ENCODE results near the gene NKAIN2.
"Not testable (repeated sequence)": the region's sequence is repeated elsewhere in the genome, so short reads cannot be mapped to it uniquely, and the experiment has no call there.

NKAIN2 gene

GRCh38 chr6:124300907-124301306 lies 497.2 kb downstream of the NKAIN2 start:
- H3K9me3 ChIP-seq (ENCODE audit: control insufficient read depth, low read depth, low read length); H3K27ac ChIP-seq (ENCODE audit: low read length); H3K4me1 ChIP-seq (ENCODE audit: control insufficient read depth, low read depth, low read length); H3K27me3 ChIP-seq (ENCODE audit: control insufficient read depth, insufficient read depth, low read length); H3K9ac ChIP-seq (ENCODE audit: low read length); H3K36me3 ChIP-seq (ENCODE audit: control insufficient read depth, low read depth, low read length); H3K4me3 ChIP-seq (ENCODE audit: low read length): not testable (repeated sequence)

- Histone ChIP-seq H3K27me3 (ENCODE audit: control insufficient read depth, insufficient read depth, low read length) (no peaks in the 10 kb centered on the region), H3K4me3 (ENCODE audit: low read length) (no peak overlapping the region), H3K9me3 (ENCODE audit: control insufficient read depth, low read depth, low read length) (no peaks in the 10 kb centered on the region), H3K9ac (ENCODE audit: low read length) (no peak overlapping the region), H3K36me3 (ENCODE audit: control insufficient read depth, low read depth, low read length) (no peaks in the 10 kb centered on the region), H3K27ac (ENCODE audit: low read length) (no peak overlapping the region), H3K4me1 (ENCODE audit: control insufficient read depth, low read depth, low read length) (peaks cover 8% of the 10 kb centered on the region)
Measured at GRCh38 chr6:124303971-124304370, 500.3 kb downstream of the NKAIN2 start.

DNA sequence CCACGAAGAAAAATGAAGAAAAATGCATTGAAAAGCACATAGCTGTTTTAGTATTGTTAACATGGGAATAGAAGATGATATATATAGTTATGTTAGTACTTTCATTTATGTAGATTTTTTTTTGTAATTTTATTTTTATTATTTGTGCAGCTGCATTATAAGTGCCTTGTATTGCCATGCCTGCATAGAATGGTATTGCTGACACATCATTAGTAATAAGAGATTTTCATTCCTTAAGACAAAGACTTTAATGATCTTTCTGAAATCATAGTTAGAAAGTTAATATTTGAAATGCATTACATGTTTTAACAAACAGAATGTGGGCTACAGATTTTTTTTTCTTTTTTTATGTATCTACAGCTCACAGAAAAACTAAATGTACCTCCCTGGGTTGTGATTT lies 506.5 kb downstream of the NKAIN2 start:
- H3K9ac ChIP-seq (ENCODE audit: low read length), result no peak overlapping the region
- no peak overlapping the region for H3K27ac ChIP-seq (ENCODE audit: low read length)
- H3K36me3 ChIP-seq (ENCODE audit: control insufficient read depth, low read depth, low read length), result no peaks in the 10 kb centered on the region
- peaks cover 8% of the 10 kb centered on the region for H3K4me1 ChIP-seq (ENCODE audit: control insufficient read depth, low read depth, low read length)
- no peaks in the 10 kb centered on the region for H3K27me3 ChIP-seq (ENCODE audit: control insufficient read depth, insufficient read depth, low read length)
- H3K9me3 ChIP-seq (ENCODE audit: control insufficient read depth, low read depth, low read length), result no peaks in the 10 kb centered on the region
- no peak overlapping the region for H3K4me3 ChIP-seq (ENCODE audit: low read length)

- no peak overlapping the region for H3K4me3 ChIP-seq (ENCODE audit: low read length)
- no peak overlapping the region for H3K27ac ChIP-seq (ENCODE audit: low read length)
Measured at GRCh38 chr6:124319410-124319809, 515.7 kb downstream of the NKAIN2 start.

GRCh38 chr6:124324237-124324636 lies 520.6 kb downstream of the NKAIN2 start:
- Histone ChIP-seq H3K27ac (ENCODE audit: low read length) (no peak overlapping the region), H3K27me3 (ENCODE audit: control insufficient read depth, insufficient read depth, low read length) (no peaks in the 10 kb centered on the region), H3K9me3 (ENCODE audit: control insufficient read depth, low read depth, low read length) (peaks cover 4% of the 10 kb centered on the region), H3K4me3 (ENCODE audit: low read length) (no peak overlapping the region), H3K36me3 (ENCODE audit: control insufficient read depth, low read depth, low read length) (no peaks in the 10 kb centered on the region), H3K9ac (ENCODE audit: low read length) (no peak overlapping the region), H3K4me1 (ENCODE audit: control insufficient read depth, low read depth, low read length) (no peaks in the 10 kb centered on the region)

More at GRCh38 chr6:124319410-124319809, 515.7 kb downstream of the NKAIN2 start:
- no peaks in the 10 kb centered on the region for H3K27me3 ChIP-seq (ENCODE audit: control insufficient read depth, insufficient read depth, low read length)
- no peaks in the 10 kb centered on the region for H3K36me3 ChIP-seq (ENCODE audit: control insufficient read depth, low read depth, low read length)
- H3K9ac ChIP-seq (ENCODE audit: low read length), result no peak overlapping the region
- peaks cover 4% of the 10 kb centered on the region for H3K9me3 ChIP-seq (ENCODE audit: control insufficient read depth, low read depth, low read length)
- no peaks in the 10 kb centered on the region for H3K4me1 ChIP-seq (ENCODE audit: control insufficient read depth, low read depth, low read length)

GRCh38 chr6:124330197-124330596 lies 526.5 kb downstream of the NKAIN2 start:
- H3K27me3 ChIP-seq (ENCODE audit: control insufficient read depth, insufficient read depth, low read length), result no peaks in the 10 kb centered on the region
- H3K9me3 ChIP-seq (ENCODE audit: control insufficient read depth, low read depth, low read length), result no peaks in the 10 kb centered on the region
- no peaks in the 10 kb centered on the region for H3K36me3 ChIP-seq (ENCODE audit: control insufficient read depth, low read depth, low read length)
- no peaks in the 10 kb centered on the region for H3K4me1 ChIP-seq (ENCODE audit: control insufficient read depth, low read depth, low read length)
- H3K4me3 ChIP-seq (ENCODE audit: low read length), result no peak overlapping the region
- H3K9ac ChIP-seq (ENCODE audit: low read length), result no peak overlapping the region
- no peak overlapping the region for H3K27ac ChIP-seq (ENCODE audit: low read length)

- H3K27ac ChIP-seq (ENCODE audit: low read length), result no peak overlapping the region
- H3K9me3 ChIP-seq (ENCODE audit: control insufficient read depth, low read depth, low read length), result no peaks in the 10 kb centered on the region
- H3K4me1 ChIP-seq (ENCODE audit: control insufficient read depth, low read depth, low read length), result peaks cover 2% of the 10 kb centered on the region
- H3K27me3 ChIP-seq (ENCODE audit: control insufficient read depth, insufficient read depth, low read length), result no peaks in the 10 kb centered on the region
- H3K36me3 ChIP-seq (ENCODE audit: control insufficient read depth, low read depth, low read length), result no peaks in the 10 kb centered on the region
- H3K9ac ChIP-seq (ENCODE audit: low read length), result no peak overlapping the region
- no peak overlapping the region for H3K4me3 ChIP-seq (ENCODE audit: low read length)
Measured at GRCh38 chr6:124334359-124334758, 530.7 kb downstream of the NKAIN2 start.

DNA sequence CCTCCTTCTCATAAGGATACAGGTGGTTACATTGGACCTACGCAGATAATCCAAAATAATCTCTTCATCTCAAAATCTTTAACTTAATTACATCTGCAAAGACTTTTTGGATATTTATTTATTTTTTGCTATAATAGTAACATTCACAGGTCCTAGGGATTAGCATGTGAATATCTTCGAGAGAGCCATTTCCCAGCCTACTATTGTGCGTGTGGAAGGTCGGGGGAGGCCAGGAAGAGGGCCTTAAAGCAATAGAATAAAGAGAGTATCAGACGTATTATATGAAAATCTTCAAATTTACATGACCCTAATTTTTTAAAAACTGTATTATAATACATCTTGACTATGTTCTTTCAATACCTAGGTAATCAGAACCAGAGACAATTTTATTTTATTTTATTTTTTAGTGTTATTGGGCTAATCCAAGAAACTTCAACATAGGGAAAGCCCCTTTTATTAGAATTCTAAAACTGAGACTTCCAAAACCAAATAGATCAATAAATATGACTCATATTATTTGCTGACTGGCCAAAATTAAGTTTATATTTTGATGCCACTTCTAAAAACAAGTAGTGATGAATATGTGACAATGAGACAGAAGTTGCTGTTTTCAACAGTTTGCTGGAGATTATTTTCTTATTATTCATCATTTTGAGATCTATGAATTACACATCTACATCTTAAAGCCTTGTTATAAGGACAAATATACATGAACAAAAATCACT lies 536.1 kb downstream of the NKAIN2 start:
- Histone ChIP-seq H3K9me3 (ENCODE audit: control insufficient read depth, low read depth, low read length) (no peaks in the 10 kb centered on the region), H3K27me3 (ENCODE audit: control insufficient read depth, insufficient read depth, low read length) (no peaks in the 10 kb centered on the region), H3K4me1 (ENCODE audit: control insufficient read depth, low read depth, low read length) (peaks cover 18% of the 10 kb centered on the region), H3K27ac (ENCODE audit: low read length) (no peak overlapping the region), H3K36me3 (ENCODE audit: control insufficient read depth, low read depth, low read length) (no peaks in the 10 kb centered on the region), H3K4me3 (ENCODE audit: low read length) (no peak overlapping the region), H3K9ac (ENCODE audit: low read length) (no peak overlapping the region)

DNA sequence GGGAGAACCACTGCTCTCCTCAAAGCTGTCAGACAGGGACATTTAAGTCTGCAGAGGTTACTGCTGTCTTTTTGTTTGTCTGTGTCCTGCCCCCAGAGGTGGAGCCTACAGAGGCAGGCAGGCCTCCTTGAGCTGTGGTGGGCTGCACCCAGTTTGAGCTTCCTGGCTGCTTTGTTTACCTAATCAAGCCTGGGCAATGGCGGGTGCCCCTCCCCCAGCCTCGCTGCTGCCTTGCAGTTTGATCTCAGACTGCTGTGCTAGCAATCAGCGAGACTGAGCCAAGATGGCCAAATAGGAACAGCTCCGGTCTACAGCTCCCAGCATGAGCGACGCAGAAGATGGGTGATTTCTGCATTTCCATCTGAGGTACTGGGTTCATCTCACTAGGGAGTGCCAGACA lies 544.7 kb downstream of the NKAIN2 start:
- not testable (repeated sequence) for H3K9me3 ChIP-seq (ENCODE audit: control insufficient read depth, low read depth, low read length); H3K27ac ChIP-seq (ENCODE audit: low read length); H3K27me3 ChIP-seq (ENCODE audit: control insufficient read depth, insufficient read depth, low read length); H3K36me3 ChIP-seq (ENCODE audit: control insufficient read depth, low read depth, low read length); H3K4me1 ChIP-seq (ENCODE audit: control insufficient read depth, low read depth, low read length); H3K4me3 ChIP-seq (ENCODE audit: low read length); H3K9ac ChIP-seq (ENCODE audit: low read length)

- Histone ChIP-seq H3K4me3 (ENCODE audit: low read length) (no peak overlapping the region), H3K9me3 (ENCODE audit: control insufficient read depth, low read depth, low read length) (no peaks in the 10 kb centered on the region), H3K4me1 (ENCODE audit: control insufficient read depth, low read depth, low read length) (no peaks in the 10 kb centered on the region), H3K27ac (ENCODE audit: low read length) (no peak overlapping the region), H3K9ac (ENCODE audit: low read length) (no peak overlapping the region), H3K27me3 (ENCODE audit: control insufficient read depth, insufficient read depth, low read length) (no peaks in the 10 kb centered on the region), H3K36me3 (ENCODE audit: control insufficient read depth, low read depth, low read length) (no peaks in the 10 kb centered on the region)
Measured at GRCh38 chr6:124355146-124355545, 551.5 kb downstream of the NKAIN2 start.

GRCh38 chr6:124356276-124356810 lies 552.7 kb downstream of the NKAIN2 start:
- no peak overlapping the region for H3K4me3 ChIP-seq (ENCODE audit: low read length)
- H3K27ac ChIP-seq (ENCODE audit: low read length), result no peak overlapping the region

DNA sequence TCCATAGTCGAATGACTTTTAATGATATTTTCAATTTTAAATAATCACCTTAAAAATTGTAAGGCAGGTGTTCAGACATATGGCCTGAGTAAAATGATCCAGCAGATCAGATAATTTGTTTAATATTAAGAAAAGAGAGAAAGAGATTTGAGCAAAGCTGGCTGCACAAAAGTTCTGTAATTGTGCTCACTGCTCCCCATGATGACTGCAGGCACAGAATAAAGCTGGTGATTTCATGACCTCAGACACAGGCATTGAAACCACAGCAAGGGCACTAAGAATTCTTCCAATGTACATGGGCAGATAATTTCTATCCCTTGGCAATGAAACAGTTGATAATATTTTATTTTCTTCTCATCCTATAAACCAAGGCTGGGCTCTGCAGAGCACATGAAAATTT lies 553.1 kb downstream of the NKAIN2 start:
- Histone ChIP-seq H3K4me1 (ENCODE audit: control insufficient read depth, low read depth, low read length) (no peaks in the 10 kb centered on the region), H3K9ac (ENCODE audit: low read length) (no peak overlapping the region), H3K4me3 (ENCODE audit: low read length) (no peak overlapping the region), H3K9me3 (ENCODE audit: control insufficient read depth, low read depth, low read length) (no peaks in the 10 kb centered on the region), H3K27ac (ENCODE audit: low read length) (no peak overlapping the region), H3K27me3 (ENCODE audit: control insufficient read depth, insufficient read depth, low read length) (no peaks in the 10 kb centered on the region), H3K36me3 (ENCODE audit: control insufficient read depth, low read depth, low read length) (no peaks in the 10 kb centered on the region)

More at GRCh38 chr6:124356276-124356810, 552.7 kb downstream of the NKAIN2 start:
- Histone ChIP-seq H3K27me3 (ENCODE audit: control insufficient read depth, insufficient read depth, low read length) (no peaks in the 10 kb centered on the region), H3K9me3 (ENCODE audit: control insufficient read depth, low read depth, low read length) (no peaks in the 10 kb centered on the region), H3K4me1 (ENCODE audit: control insufficient read depth, low read depth, low read length) (no peaks in the 10 kb centered on the region), H3K9ac (ENCODE audit: low read length) (no peak overlapping the region), H3K36me3 (ENCODE audit: control insufficient read depth, low read depth, low read length) (no peaks in the 10 kb centered on the region)
